SU-DHL-6 (cell line): ENCODE measurements around the gene NMRK1.

ENCODE experiments used
- H2AFZ ChIP-seq: fragments of 200-600 bp; sonication (generic); 2 replicates; pipeline ENCODE4 v1.6.1; 2014; ENCODE audit warnings: low read depth, mild to moderate bottlenecking, moderate library complexity, mixed read lengths, antibody characterized with exemption, low read length; ENCODE audit not compliant: severe bottlenecking
- H3F3A ChIP-seq: fragments of 200-600 bp; shearing (Covaris generic); 2 replicates; pipeline ENCODE4 v1.6.0; 2016; ENCODE audit warnings: antibody characterized with exemption, mild to moderate bottlenecking; ENCODE audit not compliant: insufficient read depth
- H3K27ac ChIP-seq: fragments of 200-600 bp; sonication (generic); 2 replicates; pipeline ENCODE4 v1.5.1; 2016; ENCODE audit warnings: low read depth, mild to moderate bottlenecking, low read length, moderate library complexity, mixed read lengths
- H3K27me3 ChIP-seq: fragments of 200-600 bp; sonication (generic), shearing (Covaris generic); 2 replicates; pipeline ENCODE4 v1.6.0; 2014; ENCODE audit warnings: mild to moderate bottlenecking, low read length
- H3K36me3 ChIP-seq: fragments of 200-600 bp; sonication (generic); 2 replicates; pipeline ENCODE4 v1.6.1; 2014; ENCODE audit warnings: mild to moderate bottlenecking, low read length, mixed read lengths
- H3K4me2 ChIP-seq: fragments of 300-600, 200-600 bp; shearing (Covaris generic), sonication (generic); 2 replicates; pipeline ENCODE4 v1.6.0; 2014; ENCODE audit warnings: low read length, low read depth, mild to moderate bottlenecking; ENCODE audit not compliant: poor library complexity, severe bottlenecking
- H3K4me3 ChIP-seq: fragments of 200-600 bp; sonication (generic); 2 replicates; pipeline ENCODE4 v1.5.1; 2014; ENCODE audit warnings: antibody characterized with exemption, low read length, mild to moderate bottlenecking, mixed read lengths; ENCODE audit not compliant: insufficient read depth, poor library complexity, severe bottlenecking
- H3K79me2 ChIP-seq: fragments of 200-600 bp; sonication (generic); 2 replicates; pipeline ENCODE4 v1.6.1; 2014; ENCODE audit warnings: mild to moderate bottlenecking, low read length, moderate library complexity; ENCODE audit not compliant: insufficient read depth
- H3K9ac ChIP-seq: fragments of 200-600 bp; sonication (generic); 2 replicates; pipeline ENCODE4 v1.7.0; 2014; ENCODE audit warnings: mild to moderate bottlenecking, low read length
- H3K9me2 ChIP-seq: fragments of 200-600 bp; sonication (generic); replicated peaks from 2 replicates; pipeline ENCODE4 v1.6.1; 2014; ENCODE audit warnings: low read length; ENCODE audit not compliant: insufficient read depth
- H3K9me3 ChIP-seq: fragments of 200-600 bp; sonication (generic); 2 replicates; pipeline ENCODE4 v1.6.1; 2014; ENCODE audit warnings: low read length, mixed read lengths; ENCODE audit not compliant: insufficient read depth
- H4K20me1 ChIP-seq: fragments of 200-600 bp; sonication (generic); 2 replicates; pipeline ENCODE4 v1.6.1; 2014; ENCODE audit warnings: low read depth, mild to moderate bottlenecking, antibody characterized with exemption, low read length, moderate library complexity, mixed read lengths
- CTCF ChIP-seq: fragments of 200-600 bp; sonication (generic); IDR thresholded peaks from one replicate; pipeline ENCODE4 v1.5.1; 2017; ENCODE audit warnings: antibody characterized with exemption, mild to moderate bottlenecking, low read length, moderate library complexity; ENCODE audit not compliant: insufficient read depth, poor library complexity, severe bottlenecking
- EZH2phosphoT487 ChIP-seq: fragments of 200-600 bp; sonication (generic), shearing (Covaris generic); conservative IDR thresholded peaks from 2 replicates; pipeline ENCODE4 v1.6.1; 2018; ENCODE audit warnings: mild to moderate bottlenecking, antibody characterized with exemption, low read length, moderate library complexity, mixed read lengths

The NMRK1 gene

GRCh38 chr9:75072895-75073294 is 15.1 kb downstream of the NMRK1 start:
- Histone ChIP-seq H3K27ac (no peak overlapping the region), H3K9me2 (no peaks in the 10 kb centered on the region), H3K9me3 (no peaks in the 10 kb centered on the region), H3K27me3 (no peaks in the 10 kb centered on the region), H3K9ac (no peak overlapping the region), H3K79me2 (no peaks in the 10 kb centered on the region), H3K36me3 (no peaks in the 10 kb centered on the region), H4K20me1 (no peaks in the 10 kb centered on the region), H2AFZ (no peak overlapping the region), H3F3A (no peaks in the 10 kb centered on the region), H3K4me3 (no peak overlapping the region), H3K4me2 (no peak overlapping the region)
- no peak for TF ChIP-seq CTCF
- TF ChIP-seq EZH2phosphoT487: no peak

- Histone ChIP-seq H3K4me2 (no peak overlapping the region), H3F3A (no peaks in the 10 kb centered on the region), H2AFZ (no peak overlapping the region), H3K27ac (no peak overlapping the region), H4K20me1 (no peaks in the 10 kb centered on the region), H3K27me3 (no peaks in the 10 kb centered on the region), H3K9me2 (no peaks in the 10 kb centered on the region), H3K36me3 (no peaks in the 10 kb centered on the region), H3K9me3 (no peaks in the 10 kb centered on the region), H3K9ac (no peak overlapping the region), H3K79me2 (no peaks in the 10 kb centered on the region), H3K4me3 (no peak overlapping the region)
- no peak for TF ChIP-seq EZH2phosphoT487
- no peak for TF ChIP-seq CTCF
Measured at GRCh38 chr9:75071530-75072122, 16.3 kb downstream of the NMRK1 start.

GRCh38 chr9:75069171-75069570 is 18.8 kb downstream of the NMRK1 start:
- no peaks in the 10 kb centered on the region for H3K9me3 ChIP-seq
- no peak overlapping the region for H3K27ac ChIP-seq
- no peak overlapping the region for H3K4me2 ChIP-seq
- H3K27me3 ChIP-seq: no peaks in the 10 kb centered on the region
- TF ChIP-seq CTCF: no peak
- TF ChIP-seq EZH2phosphoT487: no peak
- no peaks in the 10 kb centered on the region for H4K20me1 ChIP-seq
- no peak overlapping the region for H3K9ac ChIP-seq
- H3K4me3 ChIP-seq: no peak overlapping the region
- no peaks in the 10 kb centered on the region for H3K9me2 ChIP-seq
- no peak overlapping the region for H2AFZ ChIP-seq
- no peaks in the 10 kb centered on the region for H3K79me2 ChIP-seq
- H3K36me3 ChIP-seq: no peaks in the 10 kb centered on the region
- no peaks in the 10 kb centered on the region for H3F3A ChIP-seq
